D721Med (cell line): ENCODE results near the gene PBX3.

Experiments
- DNase-seq: peaks from one replicate; pipeline ENCODE4 v3.0.0; 2011; ENCODE audit warnings: low spot score; ENCODE audit not compliant: insufficient read length
- FAIRE-seq: peaks from 2 replicates; lab custom pipeline; 2011; peaks lifted over from hg19 to GRCh38; lab: Jason Lieb, UNC
- CTCF ChIP-seq: IDR thresholded peaks from 2 replicates; pipeline ENCODE4 v1.5.1; 2012; ENCODE audit warnings: mild to moderate bottlenecking, control low read depth; ENCODE audit not compliant: insufficient read depth; ENCODE audit errors: missing control alignments

The PBX3 gene

GRCh38 chr9:126016579-126017290, 269.6 kb downstream of the PBX3 start:
- TF ChIP-seq CTCF: no peak
- DNase-seq: peak; percentile 76
- FAIRE-seq: no peak
